Activated B cell treated with CpG ODN at 0.5 μM for 24 hours (primary cell): ENCODE data around the gene RPL38. TPM values are rescaled to one million over a fixed set of nuclear protein-coding genes. Genes with fewer than 3 reads are reported as not detected.

Source experiments
- ATAC-seq: fragments of 200-7000 bp; cut with Tn5 transposase; one replicate; pipeline ENCODE4 v1.10.0; 2021; ENCODE audit warnings: low read depth, mild to moderate bottlenecking, moderate library complexity
- CTCF ChIA-PET: fragments of 350-600 bp; sonication (Branson Sonifier 250); formaldehyde crosslinking; loops from one replicate; lab custom pipeline; 2021; ENCODE audit warnings: antibody characterized with exemption; lab: Charles Lee
- POLR2A ChIA-PET: fragments of 350-600 bp; sonication (Branson Sonifier 250); formaldehyde crosslinking; loops from one replicate; lab custom pipeline; 2021; ENCODE audit warnings: antibody characterized with exemption; lab: Charles Lee
- DNase-seq: peaks from one replicate; pipeline ENCODE4 v3.0.0; 2022
- H3K27ac Mint-ChIP-seq: one replicate; pipeline ENCODE4 v1.8.0; 2020; ENCODE audit warnings: mixed read lengths
- H3K27me3 Mint-ChIP-seq: one replicate; pipeline ENCODE4 v1.8.0; 2021; ENCODE audit warnings: mixed read lengths
- H3K36me3 Mint-ChIP-seq: one replicate; pipeline ENCODE4 v1.8.0; 2021; ENCODE audit warnings: low read depth, mixed read lengths
- H3K4me1 Mint-ChIP-seq: one replicate; pipeline ENCODE4 v1.8.0; 2021; ENCODE audit warnings: mixed read lengths
- H3K4me3 Mint-ChIP-seq: one replicate; pipeline ENCODE4 v1.8.0; 2020; ENCODE audit warnings: mild to moderate bottlenecking, mixed read lengths
- H3K9me3 Mint-ChIP-seq: one replicate; pipeline ENCODE4 v1.8.0; 2020; ENCODE audit warnings: mixed read lengths
- CTCF ChIP-seq: fragments of 200-600 bp; IDR thresholded peaks from one replicate; pipeline ENCODE4 v1.8.0; 2022; ENCODE audit warnings: antibody characterized with exemption, mild to moderate bottlenecking
- intact Hi-C: fragments of 100-400 bp; cut with micrococcal nuclease; formaldehyde crosslinking; loops from one replicate; pipeline ENCODE4 v1.15.1; 2024
- total RNA-seq: library from RNA; stranded (reverse); gene quantifications from 2 replicates; pipeline ENCODE4 v1.2.3, GENCODE V29; 2022

Gene RPL38
- total RNA-seq, 1 donor from 2014 or later: 1,330 TPM

GRCh38 chr17:74219576-74220133, 16.2 kb downstream of the RPL38 start:
- DNase-seq (no peak), ATAC-seq (no peak)
- H3K27me3 Mint-ChIP-seq: no peaks in the 10 kb centered on the region
- peaks cover 4% of the 10 kb centered on the region for H3K9me3 Mint-ChIP-seq
- H3K4me3 Mint-ChIP-seq: no peak overlapping the region
- intact Hi-C loops: no loop called here
- no peaks in the 10 kb centered on the region for H3K36me3 Mint-ChIP-seq
- H3K27ac Mint-ChIP-seq: no peak overlapping the region
- POLR2A ChIA-PET: no interaction called here
- H3K4me1 Mint-ChIP-seq: peaks cover 11% of the 10 kb centered on the region
- CTCF ChIA-PET: no interaction called here
- no peak for TF ChIP-seq CTCF

- Mint-ChIP-seq H3K4me3 (no peak overlapping the region), H3K36me3 (no peaks in the 10 kb centered on the region), H3K27me3 (no peaks in the 10 kb centered on the region), H3K4me1 (peaks cover 8% of the 10 kb centered on the region), H3K9me3 (peaks cover 4% of the 10 kb centered on the region), H3K27ac (no peak overlapping the region)
- ATAC-seq (no peak), DNase-seq (no peak)
- CTCF ChIA-PET: no interaction called here
- TF ChIP-seq CTCF: no peak
- POLR2A ChIA-PET: no interaction called here
- intact Hi-C loops: no loop called here
Observed at GRCh38 chr17:74220219-74220618, 16.7 kb downstream of the RPL38 start.

GRCh38 chr17:74220946-74221818, 17.7 kb downstream of the RPL38 start:
- DNase-seq: no peak
- ChIA-PET POLR2A (no interaction called here), CTCF (no interaction called here)
- Mint-ChIP-seq H3K27me3 (no peaks in the 10 kb centered on the region), H3K27ac (no peak overlapping the region), H3K9me3 (peaks cover 4% of the 10 kb centered on the region), H3K4me3 (no peak overlapping the region), H3K36me3 (no peaks in the 10 kb centered on the region), H3K4me1 (peaks cover 1% of the 10 kb centered on the region)
- no peak for ATAC-seq
- intact Hi-C loops: no loop called here
- no peak for TF ChIP-seq CTCF

- H3K4me1 Mint-ChIP-seq: no peaks in the 10 kb centered on the region
- no peaks in the 10 kb centered on the region for H3K36me3 Mint-ChIP-seq
- H3K9me3 Mint-ChIP-seq: peaks cover 4% of the 10 kb centered on the region
- no peaks in the 10 kb centered on the region for H3K27me3 Mint-ChIP-seq
- ChIA-PET POLR2A (no interaction called here), CTCF (no interaction called here)
- intact Hi-C loops: no loop called here
- H3K4me3 Mint-ChIP-seq: no peak overlapping the region
- ATAC-seq (no peak), DNase-seq (no peak)
- no peak overlapping the region for H3K27ac Mint-ChIP-seq
- no peak for TF ChIP-seq CTCF
Observed at GRCh38 chr17:74222399-74222798, 18.9 kb downstream of the RPL38 start.

GRCh38 chr17:74223901-74224300, 20.4 kb downstream of the RPL38 start:
- Mint-ChIP-seq H3K36me3 (no peaks in the 10 kb centered on the region), H3K4me1 (no peaks in the 10 kb centered on the region), H3K4me3 (no peak overlapping the region), H3K9me3 (peaks cover 4% of the 10 kb centered on the region), H3K27me3 (no peaks in the 10 kb centered on the region), H3K27ac (no peak overlapping the region)
- DNase-seq: no peak
- ATAC-seq: no peak
- TF ChIP-seq CTCF: no peak
- ChIA-PET POLR2A (no interaction called here), CTCF (no interaction called here)
- intact Hi-C loops: no loop called here
